Measurements from ENCODE around the gene DCST2.
A peak's percentile ranks its signal among the peaks of the same experiment; 100 is the strongest.
"Not testable (repeated sequence)": the region's sequence is repeated elsewhere in the genome, so short reads cannot be mapped to it uniquely, and the experiment has no call there.

The DCST2 gene

GRCh38 chr1:154995301-154995983 lies 38.1 kb downstream of the DCST2 start:
- not testable (repeated sequence) for DNase-seq

GRCh38 chr1:154994591-154994990 lies 39.0 kb downstream of the DCST2 start:
- DNase-seq, result no peak

GRCh38 chr1:154994269-154994587 lies 39.4 kb downstream of the DCST2 start:
- no peak for DNase-seq

- no peak for DNase-seq
These were observed 39.9 kb downstream of the DCST2 start, which contains the start of gene LENEP for GRCh38 chr1:154993572-154994268. LENEP (plus strand) TSS chr1:154993586; CDS start chr1:154993608, 22 bp downstream.

DNA sequence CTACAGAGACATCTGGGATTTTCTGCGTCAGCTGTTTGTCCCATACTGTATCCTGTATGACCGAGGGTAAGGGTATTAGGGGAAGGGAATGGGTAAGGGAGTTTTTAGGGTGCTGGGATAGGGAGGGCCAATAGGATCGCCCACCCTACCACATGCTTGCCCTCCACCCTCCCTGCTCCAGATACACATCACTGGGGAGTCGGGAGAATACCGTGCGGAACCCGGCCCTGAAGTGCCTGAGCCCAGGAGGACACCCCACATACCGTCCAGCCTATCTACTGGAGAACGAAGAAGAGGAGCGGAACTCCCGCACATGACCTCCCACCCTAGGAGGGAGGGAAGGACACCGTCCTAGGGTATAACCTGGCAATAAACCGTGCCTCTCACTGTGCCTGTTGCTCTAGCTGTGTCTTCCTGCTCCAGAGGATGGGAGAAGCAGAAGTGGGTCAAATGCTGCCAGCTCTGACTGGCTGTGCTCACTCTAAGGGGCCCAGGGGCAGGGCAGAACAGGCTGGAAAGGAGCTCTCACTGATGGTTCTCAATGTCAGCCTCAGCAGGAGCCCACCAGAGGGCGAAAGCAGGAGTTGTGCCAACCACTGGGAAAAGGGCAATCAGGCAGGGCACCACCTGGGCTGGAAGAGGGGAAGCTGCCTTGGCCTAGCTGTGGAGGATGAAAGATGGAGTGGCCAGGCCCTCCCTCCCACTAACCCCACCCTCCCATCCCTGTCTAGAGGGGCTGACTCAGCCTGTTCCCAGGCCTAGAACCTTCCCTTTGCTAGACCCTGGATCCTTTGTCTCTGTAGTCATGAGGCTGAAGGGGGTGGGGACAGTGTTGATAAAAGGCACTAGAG lies 40.6 kb downstream of the DCST2 start:
- no peak for DNase-seq

- no peak for DNase-seq
These were observed 43.3 kb downstream of the DCST2 start for GRCh38 chr1:154990276-154990675.

DNA sequence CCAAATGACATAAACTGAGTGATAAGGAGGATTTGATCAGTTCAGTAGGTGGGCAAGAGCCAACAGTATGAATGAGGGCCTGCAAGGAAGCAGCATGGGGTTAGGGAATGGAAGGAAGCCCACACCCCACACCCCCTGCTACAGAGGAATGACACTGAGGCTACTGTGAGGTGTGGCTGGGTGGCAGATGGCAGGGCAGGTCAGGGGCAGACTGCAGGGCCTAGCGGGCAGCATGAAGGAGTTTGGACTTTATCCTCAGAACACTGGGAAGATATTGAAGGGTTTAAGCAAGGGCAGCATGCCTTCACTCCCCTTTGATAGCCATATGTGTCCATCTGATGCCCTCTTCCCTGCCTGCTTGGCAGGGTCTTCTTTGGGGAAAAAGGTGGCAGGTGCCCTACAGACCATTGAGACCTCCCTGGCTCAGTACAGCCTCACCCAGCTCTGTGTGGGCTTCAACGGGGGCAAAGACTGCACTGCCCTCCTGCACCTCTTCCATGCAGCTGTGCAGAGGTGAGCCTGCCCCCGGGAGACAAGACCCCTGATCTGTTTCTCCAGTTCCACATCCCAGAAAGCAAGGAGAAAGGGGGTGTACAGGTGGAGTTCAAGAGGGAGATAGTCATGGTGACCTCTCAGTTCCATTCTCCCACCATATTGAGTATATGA lies 44.3 kb downstream of the DCST2 start:
- no peak for DNase-seq

- DNase-seq, result peak in 1 of 2 donors; percentile 19
These were observed 45.3 kb downstream of the DCST2 start for GRCh38 chr1:154988058-154988954.

- DNase-seq, result no peak
These were observed 46.3 kb downstream of the DCST2 start for GRCh38 chr1:154987326-154987725.

- not testable (repeated sequence) for DNase-seq
These were observed 46.8 kb downstream of the DCST2 start for GRCh38 chr1:154986736-154987135.

- DNase-seq, result no peak
These were observed 49.7 kb downstream of the DCST2 start for GRCh38 chr1:154983776-154984466.

DNA sequence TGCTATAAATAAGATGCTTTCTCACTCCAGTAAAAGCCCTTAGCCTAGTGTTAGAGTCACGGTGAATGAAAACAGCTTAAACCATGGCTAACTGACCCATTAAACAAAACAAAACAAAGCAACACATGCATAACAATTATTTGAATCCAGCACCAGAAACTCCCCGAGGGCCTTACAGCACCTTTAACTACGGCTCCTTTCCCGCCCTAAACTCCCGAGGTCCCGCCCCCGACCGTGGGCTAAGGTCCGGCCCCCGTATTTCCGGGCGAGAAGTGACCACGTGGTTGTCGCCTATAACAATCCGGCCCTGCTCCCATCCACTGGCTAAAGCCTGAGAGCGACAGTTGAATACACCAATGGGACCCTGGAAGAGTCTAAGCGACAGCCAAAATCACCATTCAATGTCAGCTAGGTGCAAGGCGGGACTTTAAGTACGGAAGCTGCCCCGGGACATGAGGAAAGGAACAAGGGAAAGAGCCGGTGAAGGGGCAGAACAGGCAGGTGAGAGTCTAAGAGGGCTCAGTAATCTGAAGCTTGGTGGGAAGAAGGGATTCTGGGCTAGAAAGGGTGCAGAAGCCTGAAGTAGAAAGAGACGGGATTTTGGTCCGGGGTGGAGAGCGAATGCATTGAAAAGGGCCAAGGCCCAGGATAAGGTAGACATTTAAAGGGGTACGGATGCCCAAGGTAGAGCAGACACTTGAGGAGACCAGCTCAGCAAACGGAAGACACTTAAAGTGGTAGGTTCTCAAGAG lies 50.5 kb downstream of the DCST2 start, which contains the start of gene FLAD1:
TSS of gene FLAD1 (plus strand) at position 448 of the 752 bp plus-strand sequence. CDS start 351 bp downstream, outside the sequence.
- peak; percentile 95 to 96 for DNase-seq

- no peak for DNase-seq
These were observed 51.2 kb downstream of the DCST2 start for GRCh38 chr1:154982341-154982740.

DNA sequence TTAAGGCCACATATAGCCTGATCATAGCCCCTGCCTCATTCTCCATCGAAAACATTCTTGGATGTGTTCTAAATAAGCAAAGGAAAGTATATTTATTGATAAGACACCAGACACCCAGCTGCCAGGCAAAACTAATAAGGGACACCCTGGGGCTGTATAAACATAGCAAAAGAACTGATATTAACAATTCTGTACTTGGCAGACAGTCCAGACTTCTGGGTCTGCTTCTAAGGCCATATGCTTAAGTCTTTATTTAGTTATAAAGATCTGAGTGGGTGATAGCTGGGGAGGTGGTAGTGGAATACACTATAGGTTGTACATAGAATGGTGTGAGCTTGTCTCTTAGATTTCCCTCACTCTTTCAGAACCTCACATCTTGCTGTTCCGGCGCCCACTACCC lies 55.2 kb downstream of the DCST2 start:
- no peak for DNase-seq

DNA sequence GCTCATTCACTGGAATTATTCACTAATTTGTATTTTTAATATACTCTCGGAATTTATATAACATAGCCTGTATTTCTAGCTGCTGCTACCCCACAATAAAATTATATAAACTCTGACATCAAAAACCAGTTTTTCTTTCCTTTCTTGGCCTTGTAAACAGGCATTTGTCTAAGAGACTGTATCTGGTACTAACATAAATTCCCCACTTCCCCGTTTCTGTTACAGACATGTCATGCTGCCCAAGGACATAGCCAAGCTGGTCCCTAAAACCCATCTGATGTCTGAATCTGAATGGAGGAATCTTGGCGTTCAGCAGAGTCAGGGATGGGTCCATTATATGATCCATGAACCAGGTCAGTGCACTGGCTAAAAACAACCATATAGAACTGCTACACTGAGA lies 55.8 kb downstream of the DCST2 start:
- not testable (repeated sequence) for DNase-seq

- peak; percentile 70 to 73 for DNase-seq
These were observed 58.0 kb downstream of the DCST2 start for GRCh38 chr1:154975409-154976059.

DNA sequence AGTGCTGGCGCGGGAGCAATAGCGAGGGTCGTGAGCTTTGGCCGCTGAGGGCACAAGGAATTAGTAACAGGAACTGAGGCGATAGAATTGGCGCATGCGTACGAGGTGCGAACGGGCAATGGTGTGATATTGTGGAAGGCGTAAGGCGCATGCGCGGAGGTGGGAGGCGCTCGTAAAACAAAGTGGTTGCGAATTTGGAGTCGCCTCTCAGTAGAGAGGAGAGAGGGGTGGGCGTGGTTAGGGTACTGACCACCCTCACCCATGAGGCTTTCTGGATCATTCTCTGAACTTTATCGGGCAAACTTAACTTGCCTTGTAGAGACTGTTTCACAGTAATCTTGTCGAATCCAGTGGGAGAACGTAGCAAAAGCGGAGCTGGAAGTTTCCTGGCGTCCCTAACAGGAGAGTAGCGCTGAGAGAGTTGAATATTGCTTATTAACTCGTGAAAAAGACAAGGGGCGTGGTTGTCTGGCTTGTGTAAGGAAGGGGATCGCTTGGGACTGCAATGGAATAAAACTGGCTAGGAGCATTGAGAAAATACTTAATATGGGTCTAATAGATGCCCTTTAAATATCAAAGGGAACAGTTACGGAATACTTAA lies 58.7 kb downstream of the DCST2 start:
- DNase-seq, result peak; percentile 93 to 94

GRCh38 chr1:154974102-154974807 lies 59.3 kb downstream of the DCST2 start, which contains the start of gene CKS1B:
CKS1B (plus strand) TSS chr1:154974681; CDS start chr1:154974746, 65 bp downstream.
- peak; percentile 94 for DNase-seq
